A673 (cell line): ENCODE data around the gene SYT9. TPM values are rescaled to one million over a fixed set of nuclear protein-coding genes. Genes with fewer than 3 reads are reported as not detected.
"Not testable (repeated sequence)": the region's sequence is repeated elsewhere in the genome, so short reads cannot be mapped to it uniquely, and the experiment has no call there.

Experiments used
- BruUV-seq: library from RNA; stranded (reverse); fragments of 400-500 nt; replicated peaks from 2 replicates; lab custom pipeline; 2021; lab: Mats Ljungman, UMichigan
- CTCF ChIA-PET: fragments of 300-600 bp; sonication (Branson Sonifier 250); formaldehyde crosslinking; loops from one replicate; lab custom pipeline; 2022; ENCODE audit warnings: antibody characterized with exemption; lab: Charles Lee
- POLR2A ChIA-PET: fragments of 300-600 bp; sonication (Branson Sonifier 250); formaldehyde crosslinking; loops from one replicate; lab custom pipeline; 2022; ENCODE audit warnings: antibody characterized with exemption; ENCODE audit not compliant: low non-redundant PET; lab: Charles Lee
- DNase-seq: peaks from one replicate; pipeline ENCODE4 v3.0.0-alpha.2; 2015; ENCODE audit warnings: low spot score
- H3K27ac ChIP-seq: fragments of 200-600 bp; sonication (generic); 2 replicates; pipeline ENCODE4 v1.5.1; 2016; ENCODE audit warnings: mixed run types, low read depth, mild to moderate bottlenecking, mixed read lengths, antibody characterized with exemption, low read length; ENCODE audit not compliant: poor library complexity, severe bottlenecking
- H3K27me3 ChIP-seq: fragments of 200-600 bp; sonication (generic); replicated peaks from 2 replicates; pipeline ENCODE4 v1.6.1; 2017; ENCODE audit warnings: mixed run types, low read depth, mild to moderate bottlenecking, mixed read lengths, antibody characterized with exemption, low read length; ENCODE audit not compliant: insufficient read depth, poor library complexity
- H3K36me3 ChIP-seq: fragments of 200-600 bp; sonication (generic); 2 replicates; pipeline ENCODE4 v1.6.1; 2016; ENCODE audit warnings: mixed run types, mild to moderate bottlenecking, mixed read lengths, antibody characterized with exemption, low read length; ENCODE audit not compliant: insufficient read depth, poor library complexity, severe bottlenecking
- H3K4me1 ChIP-seq: fragments of 200-600 bp; sonication (generic); 2 replicates; pipeline ENCODE4 v1.6.1; 2017; ENCODE audit warnings: mixed run types, mild to moderate bottlenecking, mixed read lengths, antibody characterized with exemption, low read length; ENCODE audit not compliant: insufficient read depth, poor library complexity, severe bottlenecking
- H3K4me3 ChIP-seq: fragments of 200-600 bp; sonication (generic); 2 replicates; pipeline ENCODE4 v1.5.1; 2016; ENCODE audit warnings: low read depth, mixed run types, mild to moderate bottlenecking, mixed read lengths, low read length; ENCODE audit not compliant: poor library complexity, severe bottlenecking
- H3K9me3 ChIP-seq: fragments of 200-600 bp; sonication (generic); 2 replicates; pipeline ENCODE4 v1.6.1; 2016; ENCODE audit warnings: mixed run types, low read depth, mild to moderate bottlenecking, mixed read lengths, antibody characterized with exemption, low read length; ENCODE audit not compliant: poor library complexity, severe bottlenecking
- EZH2 ChIP-seq: fragments of 200-600 bp; sonication (generic); IDR thresholded peaks from 2 replicates; pipeline ENCODE4 v1.6.1; 2017; ENCODE audit warnings: borderline replicate concordance, low read depth, mild to moderate bottlenecking, mixed read lengths, antibody characterized with exemption, low read length; ENCODE audit not compliant: poor library complexity, severe bottlenecking
- intact Hi-C: fragments of 100-400 bp; cut with micrococcal nuclease; formaldehyde crosslinking; loops from one replicate; pipeline ENCODE4 v1.10.0; 2022; ENCODE audit not compliant: unreplicated experiment
- total RNA-seq: library from RNA; stranded (reverse); gene quantifications from 2 replicates; pipeline ENCODE4 v1.2.3, GENCODE V29; 2021
- TF ChIP-seq, protein P1 (sequence below): fragments of 300-800, 200-600 bp; sonication (generic); conservative IDR thresholded peaks from 2 replicates; pipeline ENCODE4 v1.5.1; 2017; ENCODE audit warnings: low read depth, mild to moderate bottlenecking, antibody characterized with exemption, low read length, moderate library complexity, mixed read lengths

SYT9 gene
- total RNA-seq, 1 experiment from 2014 or later, result not detected

DNA sequence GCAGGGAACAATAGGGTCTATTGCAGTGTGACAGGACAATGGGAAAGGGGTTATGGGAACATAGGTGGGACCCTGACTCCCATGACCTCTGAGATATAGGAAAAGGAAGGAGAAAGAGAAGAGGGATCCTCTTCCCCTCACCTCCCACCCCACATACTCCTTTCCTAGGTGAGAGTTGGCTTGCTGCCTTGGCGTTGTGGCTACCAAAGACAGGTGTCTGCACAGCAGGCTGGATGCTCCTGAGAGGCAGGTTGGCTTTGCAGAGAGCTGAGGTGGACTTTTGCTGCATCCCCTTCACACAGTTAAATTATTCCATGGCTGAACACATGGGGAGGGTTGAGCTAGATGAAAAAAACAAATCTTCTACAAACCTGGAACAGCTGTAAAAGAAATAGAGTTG, 80.7 kb downstream of the SYT9 start:
- H3K27ac ChIP-seq, result no peak overlapping the region
- intact Hi-C loops, result no loop called here
- no peak for DNase-seq
- no peaks in the 10 kb centered on the region for H3K27me3 ChIP-seq
- BruUV-seq, result no TSS peak
- H3K9me3 ChIP-seq, result no peaks in the 10 kb centered on the region
- H3K4me3 ChIP-seq, result no peak overlapping the region
- H3K36me3 ChIP-seq, result no peaks in the 10 kb centered on the region
- ChIA-PET CTCF (no interaction called here), POLR2A (no interaction called here)
- no peaks in the 10 kb centered on the region for H3K4me1 ChIP-seq
- TF ChIP-seq EZH2, result no peak
- TF ChIP-seq, protein P1, sequence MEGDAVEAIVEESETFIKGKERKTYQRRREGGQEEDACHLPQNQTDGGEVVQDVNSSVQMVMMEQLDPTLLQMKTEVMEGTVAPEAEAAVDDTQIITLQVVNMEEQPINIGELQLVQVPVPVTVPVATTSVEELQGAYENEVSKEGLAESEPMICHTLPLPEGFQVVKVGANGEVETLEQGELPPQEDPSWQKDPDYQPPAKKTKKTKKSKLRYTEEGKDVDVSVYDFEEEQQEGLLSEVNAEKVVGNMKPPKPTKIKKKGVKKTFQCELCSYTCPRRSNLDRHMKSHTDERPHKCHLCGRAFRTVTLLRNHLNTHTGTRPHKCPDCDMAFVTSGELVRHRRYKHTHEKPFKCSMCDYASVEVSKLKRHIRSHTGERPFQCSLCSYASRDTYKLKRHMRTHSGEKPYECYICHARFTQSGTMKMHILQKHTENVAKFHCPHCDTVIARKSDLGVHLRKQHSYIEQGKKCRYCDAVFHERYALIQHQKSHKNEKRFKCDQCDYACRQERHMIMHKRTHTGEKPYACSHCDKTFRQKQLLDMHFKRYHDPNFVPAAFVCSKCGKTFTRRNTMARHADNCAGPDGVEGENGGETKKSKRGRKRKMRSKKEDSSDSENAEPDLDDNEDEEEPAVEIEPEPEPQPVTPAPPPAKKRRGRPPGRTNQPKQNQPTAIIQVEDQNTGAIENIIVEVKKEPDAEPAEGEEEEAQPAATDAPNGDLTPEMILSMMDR, result no peak

DNA sequence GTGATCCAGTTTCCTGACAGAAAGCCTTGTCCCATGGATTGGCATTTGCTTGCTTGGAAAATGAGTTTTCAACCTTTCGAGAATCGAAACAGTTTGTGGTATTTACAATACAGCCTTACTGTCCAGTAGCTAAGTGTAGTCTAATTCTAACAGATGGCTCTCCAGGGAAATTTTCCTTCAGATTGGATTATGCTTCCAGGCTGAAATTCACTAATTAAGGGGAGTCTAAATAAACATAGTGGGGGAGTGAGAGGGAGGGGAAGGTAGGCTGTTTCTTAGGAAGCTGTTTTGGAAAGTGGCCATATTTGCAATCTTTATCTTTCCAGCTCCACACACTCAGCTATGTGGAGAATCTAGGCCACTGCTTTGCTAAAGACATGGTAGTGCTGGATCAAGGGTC, 81.3 kb downstream of the SYT9 start:
- CTCF ChIA-PET, result no interaction called here

DNA sequence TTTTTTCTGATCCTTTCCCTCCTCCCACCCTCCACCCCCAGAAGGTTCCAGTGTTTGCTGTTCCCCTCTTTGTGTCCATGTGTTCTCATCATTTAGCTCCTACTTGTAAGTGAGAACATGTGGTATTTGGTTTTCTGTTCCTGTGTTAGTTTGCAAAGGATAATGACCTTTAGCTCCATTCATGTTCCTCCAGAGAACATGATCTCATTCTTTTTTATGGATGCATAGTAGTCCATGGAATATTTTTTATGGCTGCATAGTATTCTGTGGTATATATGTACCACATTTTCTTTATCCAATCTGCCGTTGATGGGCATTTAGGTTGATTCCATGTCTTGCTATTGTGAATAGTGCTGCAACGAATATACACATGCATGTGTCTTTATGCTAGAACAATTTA, 83.7 kb downstream of the SYT9 start:
- intact Hi-C loops, POLR2A ChIA-PET, H3K36me3 ChIP-seq, BruUV-seq, H3K27ac ChIP-seq, H3K9me3 ChIP-seq, CTCF ChIA-PET, H3K27me3 ChIP-seq, H3K4me1 ChIP-seq, DNase-seq, H3K4me3 ChIP-seq: not testable (repeated sequence)

More for the DNA sequence above, 81.3 kb downstream of the SYT9 start:
- H3K27me3 ChIP-seq, result no peaks in the 10 kb centered on the region
- DNase-seq, result no peak
- H3K4me3 ChIP-seq, result no peak overlapping the region
- TF ChIP-seq, protein P1, result no peak
- no peak for TF ChIP-seq EZH2
- intact Hi-C loops, result no loop called here
- BruUV-seq, result no TSS peak
- no peak overlapping the region for H3K27ac ChIP-seq
- POLR2A ChIA-PET, result no interaction called here
- no peaks in the 10 kb centered on the region for H3K4me1 ChIP-seq
- no peaks in the 10 kb centered on the region for H3K9me3 ChIP-seq
- H3K36me3 ChIP-seq, result no peaks in the 10 kb centered on the region

DNA sequence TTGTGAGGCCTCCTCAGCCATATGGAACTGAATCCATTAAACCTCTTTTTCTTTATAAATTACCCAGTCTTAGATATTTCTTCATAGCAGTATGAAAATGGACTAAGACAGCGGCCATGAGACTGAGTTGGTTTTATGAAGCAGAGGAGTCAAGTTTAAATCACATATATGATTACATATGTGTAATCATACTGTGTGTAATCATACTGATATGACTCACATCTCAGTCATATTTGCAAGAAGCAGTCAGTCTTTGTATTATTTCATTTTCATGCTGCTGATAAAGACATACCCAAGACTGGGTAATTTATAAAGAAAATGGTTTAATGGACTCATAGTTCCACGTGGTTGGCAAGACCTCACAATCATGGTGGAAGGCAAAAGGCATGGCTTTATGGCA, 89.8 kb downstream of the SYT9 start:
- TF ChIP-seq, protein P1, result no peak
- no peak for TF ChIP-seq EZH2
- no peak for DNase-seq
- ChIA-PET POLR2A (no interaction called here), CTCF (no interaction called here)
- intact Hi-C loops, result no loop called here
- H3K27ac ChIP-seq, result no peak overlapping the region
- no TSS peak for BruUV-seq
- no peaks in the 10 kb centered on the region for H3K4me1 ChIP-seq
- H3K36me3 ChIP-seq, result no peaks in the 10 kb centered on the region
- no peaks in the 10 kb centered on the region for H3K27me3 ChIP-seq
- no peak overlapping the region for H3K4me3 ChIP-seq
- H3K9me3 ChIP-seq, result no peaks in the 10 kb centered on the region
